Measurements from ENCODE around the gene KMT2D. TPM values are rescaled to one million over a fixed set of nuclear protein-coding genes. Genes with fewer than 3 reads are reported as not detected.

The KMT2D gene
- total RNA-seq, 2 experiments from 2014 or later = 47.9 to 49.0 TPM

DNA sequence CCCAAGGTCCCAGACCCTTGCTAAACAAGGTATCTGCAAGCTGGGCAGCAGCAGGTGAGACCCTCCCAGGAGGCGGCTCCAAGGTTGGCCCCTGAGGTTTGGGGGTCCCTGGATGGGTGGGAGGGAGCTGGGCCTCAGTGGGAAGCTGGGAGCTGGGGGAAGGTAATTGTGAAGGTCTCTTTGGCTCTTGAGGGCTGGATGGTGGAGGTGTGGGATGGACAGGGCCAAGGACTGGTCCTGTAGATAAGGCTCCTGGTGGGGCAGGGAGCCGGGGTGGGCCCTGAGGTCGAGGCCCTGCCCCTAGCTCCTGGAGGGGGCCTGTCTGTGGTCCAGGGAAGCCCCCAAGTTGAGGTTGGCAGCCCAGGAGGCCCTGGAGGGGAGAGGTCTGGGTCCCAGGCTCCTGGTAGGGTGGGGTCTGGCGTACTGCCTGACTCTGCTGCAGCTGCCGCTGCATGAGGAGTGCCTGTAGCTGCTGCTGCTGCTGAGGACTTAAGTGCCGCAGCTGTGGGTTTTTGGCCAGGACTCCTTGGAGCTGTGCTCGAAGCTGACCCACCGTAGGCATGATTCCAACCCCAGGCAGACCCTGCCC, 28.9 kb downstream of the KMT2D start:
- H3K27ac Mint-ChIP-seq = no peak overlapping the region
- POLR2A ChIA-PET = no interaction called here

DNA sequence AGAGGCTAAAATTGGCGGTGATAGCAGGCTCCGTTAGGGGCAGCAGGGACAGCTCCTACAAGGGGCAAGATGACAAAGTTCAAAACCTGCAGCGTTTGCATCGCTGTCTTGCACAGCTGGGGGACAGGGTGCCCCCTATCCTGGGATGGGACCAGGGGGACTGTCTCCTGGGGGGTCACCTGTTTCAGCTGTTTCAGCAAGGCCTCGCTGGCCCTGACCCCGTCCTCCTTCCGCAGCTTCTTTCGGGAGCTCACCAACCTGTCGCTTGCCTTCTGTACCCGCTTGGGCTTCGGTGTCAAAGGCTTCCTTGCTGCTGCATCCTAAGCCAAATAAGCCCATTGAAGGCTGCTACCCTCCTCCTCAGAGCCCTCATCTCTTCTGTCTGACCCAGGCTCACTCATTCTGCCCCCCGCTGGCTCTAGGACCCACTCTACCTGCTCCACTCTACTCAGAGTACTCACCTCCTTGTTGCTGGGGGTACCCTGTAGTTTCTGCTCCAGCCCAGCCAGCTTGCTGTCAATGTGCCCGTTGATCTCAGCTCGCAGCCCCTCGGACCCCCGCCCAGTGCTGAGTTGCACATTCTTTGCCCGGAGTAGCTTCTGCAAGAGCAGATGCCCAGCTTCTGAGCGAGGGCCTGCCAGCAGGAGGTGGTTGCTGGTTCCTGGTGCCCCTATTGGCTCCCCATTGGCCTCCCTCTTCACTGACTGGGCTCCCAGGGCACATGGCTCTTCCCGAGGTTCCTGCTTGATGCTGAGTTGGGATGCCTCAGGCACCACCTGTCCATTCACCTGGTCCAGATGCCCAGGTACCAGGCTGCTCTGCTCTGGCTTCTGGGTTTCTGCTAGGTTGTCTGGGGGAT, 29.7 kb downstream of the KMT2D start:
- Mint-ChIP-seq H3K27ac (no peak overlapping the region), H3K4me3 (no peak overlapping the region), H3K27me3 (no peaks in the 10 kb centered on the region), H3K9me3 (no peaks in the 10 kb centered on the region), H3K4me1 (ENCODE audit: low read depth) (peaks cover under 1% of the 10 kb centered on the region), H3K36me3 (peaks cover 47% of the 10 kb centered on the region)
- CTCF ChIA-PET = interaction anchor here (0.9 to 6.7 kb wide), 5 partner anchors 13 to 204 kb away, joined by 3 to 33 read pairs (median 4); no protein-coding TSS in a partner anchor
- POLR2A ChIA-PET = interaction anchor here (1.4 kb wide), 1 partner anchor 100 kb away, joined by 4 read pairs; the partner anchor contains the start of gene TUBA1B
- no peak for DNase-seq
- intact Hi-C loops (cut with micrococcal nuclease) = no loop called here

More for the DNA sequence above, 28.9 kb downstream of the KMT2D start:
- Mint-ChIP-seq H3K4me3 (no peak overlapping the region), H3K4me1 (ENCODE audit: low read depth) (no peaks in the 10 kb centered on the region), H3K9me3 (no peaks in the 10 kb centered on the region), H3K27me3 (no peaks in the 10 kb centered on the region), H3K36me3 (peaks cover 45% of the 10 kb centered on the region)
- no peak for DNase-seq
- CTCF ChIA-PET = interaction anchor here (0.9 to 6.7 kb wide), 3 partner anchors 12 to 66 kb away, joined by 3 to 33 read pairs (median 3); no protein-coding TSS in a partner anchor
- intact Hi-C loops (cut with micrococcal nuclease) = no loop called here

DNA sequence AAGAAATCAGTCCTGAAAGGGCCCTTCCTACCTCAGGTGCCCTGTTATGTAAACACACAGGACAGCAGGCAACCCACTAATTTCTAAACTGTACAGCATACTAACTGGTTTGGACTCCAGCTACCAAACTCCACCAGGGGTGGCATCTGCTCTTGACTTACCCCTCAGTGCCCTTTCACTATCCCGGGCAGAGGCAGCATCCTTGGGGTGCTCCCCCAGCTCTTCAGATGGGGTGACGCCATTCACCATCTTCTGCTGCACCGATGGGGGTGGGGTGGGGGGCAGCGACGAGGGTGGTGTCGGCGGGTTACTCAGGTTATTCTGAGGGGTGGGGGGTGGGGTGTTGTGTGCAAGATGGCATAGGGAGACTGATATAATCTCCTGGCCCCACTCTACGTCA, 30.5 kb downstream of the KMT2D start:
- Mint-ChIP-seq H3K27ac (no peak overlapping the region), H3K36me3 (peaks cover 50% of the 10 kb centered on the region), H3K4me1 (ENCODE audit: low read depth) (peaks cover 4% of the 10 kb centered on the region), H3K4me3 (no peak overlapping the region), H3K27me3 (no peaks in the 10 kb centered on the region), H3K9me3 (no peaks in the 10 kb centered on the region)
- POLR2A ChIA-PET = interaction anchor here (1.4 kb wide), 1 partner anchor 101 kb away, joined by 4 read pairs; the partner anchor contains the start of gene TUBA1B
- DNase-seq = no peak
- CTCF ChIA-PET = interaction anchor here (0.7 to 6.7 kb wide), 7 partner anchors 10 to 205 kb away, joined by 3 to 33 read pairs (median 4); partner anchors contain the start of gene RHEBL1
- intact Hi-C loops (cut with micrococcal nuclease) = no loop called here

DNA sequence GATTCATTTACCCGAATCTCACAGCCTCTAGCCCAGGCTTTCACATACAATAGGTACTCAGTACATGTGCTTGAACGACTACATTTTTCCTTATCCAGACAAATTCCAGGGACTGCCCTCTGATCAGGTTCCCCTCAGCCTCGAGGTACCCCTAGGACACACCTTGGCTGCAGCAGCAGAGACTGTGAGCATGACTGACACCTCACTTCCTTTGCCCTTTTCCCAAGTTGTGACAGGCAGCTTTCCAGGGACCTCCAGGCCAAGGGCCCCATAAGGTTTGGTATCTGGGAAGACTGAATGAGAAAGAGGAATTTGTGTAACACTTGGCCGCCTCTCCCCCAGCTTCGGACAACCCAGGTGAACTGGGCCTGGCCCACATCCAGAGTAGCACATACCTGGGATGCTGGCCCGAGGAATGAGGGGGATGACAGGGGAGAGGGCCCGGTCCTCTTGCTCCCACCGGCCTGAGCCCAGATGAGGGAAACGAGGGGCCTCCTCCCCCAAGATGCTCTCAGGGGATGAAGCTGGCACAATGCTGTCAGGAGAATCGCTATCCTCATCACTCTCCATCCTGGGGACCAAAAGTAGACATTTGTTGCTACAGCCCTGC, 31.8 kb downstream of the KMT2D start:
- Mint-ChIP-seq H3K4me1 (ENCODE audit: low read depth) (peaks cover 4% of the 10 kb centered on the region), H3K27ac (no peak overlapping the region), H3K4me3 (no peak overlapping the region), H3K27me3 (no peaks in the 10 kb centered on the region), H3K36me3 (peaks cover 47% of the 10 kb centered on the region), H3K9me3 (no peaks in the 10 kb centered on the region)
- intact Hi-C loops (cut with micrococcal nuclease) = no loop called here
- POLR2A ChIA-PET = no interaction called here
- no peak for DNase-seq
- CTCF ChIA-PET = interaction anchor here (1.0 to 6.7 kb wide), 3 partner anchors 9 to 41 kb away, joined by 4 to 33 read pairs (median 4); partner anchors contain the start of gene RHEBL1

DNA sequence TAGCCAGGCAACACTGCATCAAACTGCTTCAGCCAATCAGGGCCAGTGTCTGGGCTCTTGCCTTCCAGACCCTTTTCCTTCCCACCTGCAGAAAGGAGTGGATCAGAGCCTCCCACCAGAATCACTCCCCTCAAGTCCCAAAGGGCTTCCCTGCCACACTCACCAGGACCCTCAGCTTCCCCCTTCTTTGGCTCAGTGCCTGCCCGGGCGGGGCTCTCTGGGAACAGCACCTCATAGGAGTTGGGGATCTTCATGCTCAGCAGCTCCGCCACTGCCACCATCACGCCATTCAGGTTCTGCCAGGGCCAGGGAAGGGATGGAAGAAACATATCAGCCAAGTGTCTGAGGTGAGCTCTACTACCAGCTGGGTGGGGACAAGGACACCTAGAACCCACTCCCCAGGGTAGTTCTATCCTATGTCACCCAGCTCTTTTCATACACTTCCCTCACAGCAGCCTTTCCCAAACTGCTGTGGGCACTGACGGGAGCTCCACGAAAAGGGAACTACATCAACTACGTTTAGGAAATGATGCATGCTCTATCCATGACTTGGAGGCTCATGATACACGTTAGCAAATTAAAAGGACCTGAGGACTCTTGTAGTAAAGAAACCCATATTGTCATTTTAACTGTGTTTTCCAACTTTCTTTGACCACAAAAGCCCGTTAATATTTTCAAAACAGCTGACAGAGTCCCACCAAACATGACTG, 32.6 kb downstream of the KMT2D start:
- ChIA-PET POLR2A (no interaction called here), CTCF (interaction anchor here (0.8 to 6.7 kb wide), 4 partner anchors 16 to 175 kb away, joined by 3 to 33 read pairs (median 3); no protein-coding TSS in a partner anchor)
- no peak overlapping the region for H3K27ac Mint-ChIP-seq
- H3K36me3 Mint-ChIP-seq = peaks cover 46% of the 10 kb centered on the region
- no peaks in the 10 kb centered on the region for H3K27me3 Mint-ChIP-seq
- H3K4me3 Mint-ChIP-seq = no peak overlapping the region
- no peaks in the 10 kb centered on the region for H3K9me3 Mint-ChIP-seq
- peaks cover 4% of the 10 kb centered on the region for H3K4me1 Mint-ChIP-seq (ENCODE audit: low read depth)
- DNase-seq = no peak
- intact Hi-C loops (cut with micrococcal nuclease) = no loop called here

DNA sequence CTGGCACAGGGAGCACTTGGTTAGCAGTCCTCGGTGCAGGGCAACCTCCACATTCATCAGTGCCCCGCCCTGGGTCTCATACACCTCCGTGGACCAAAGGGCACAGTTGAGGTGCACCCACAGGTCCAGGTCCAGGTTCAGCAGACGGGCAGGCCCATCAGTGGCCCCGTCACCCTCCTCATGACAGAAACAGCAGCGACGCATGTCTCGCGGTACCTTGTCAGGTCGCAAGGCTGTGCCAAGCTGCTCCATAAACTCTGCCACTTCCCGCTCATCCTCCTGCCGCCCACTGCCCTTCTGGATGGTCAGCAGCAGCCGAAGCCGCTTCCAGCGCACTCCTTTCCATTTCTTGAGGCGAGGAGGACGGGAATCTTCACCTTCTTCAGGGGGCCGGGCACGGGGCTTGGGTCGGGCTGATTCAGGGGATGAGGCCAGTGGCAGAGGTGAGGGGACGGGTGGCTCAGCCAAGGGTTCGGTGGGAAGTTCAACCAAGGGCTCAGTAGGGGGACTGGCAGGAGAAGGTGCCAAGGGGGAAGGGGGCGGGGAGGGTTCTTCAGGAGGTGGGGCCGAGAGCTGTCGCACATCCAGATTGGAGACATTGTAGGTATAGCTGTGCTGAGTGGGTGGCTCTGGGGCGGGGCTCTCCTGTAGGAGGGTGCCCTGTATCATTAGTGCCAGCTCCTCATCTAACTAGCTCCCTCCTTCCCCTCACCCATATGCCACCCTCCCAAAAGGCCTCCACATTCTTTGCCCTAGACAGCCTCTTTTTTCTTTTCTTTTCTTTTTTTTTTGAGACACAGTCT, 33.7 kb downstream of the KMT2D start:
- H3K36me3 Mint-ChIP-seq = peaks cover 44% of the 10 kb centered on the region
- H3K9me3 Mint-ChIP-seq = no peaks in the 10 kb centered on the region
- CTCF ChIA-PET = interaction anchor here (0.8 to 1.5 kb wide), 2 partner anchors 37 to 39 kb away, joined by 3 read pairs; no protein-coding TSS in a partner anchor
- H3K27ac Mint-ChIP-seq = no peak overlapping the region
- peaks cover 4% of the 10 kb centered on the region for H3K4me1 Mint-ChIP-seq (ENCODE audit: low read depth)
- intact Hi-C loops (cut with micrococcal nuclease) = no loop called here
- no peaks in the 10 kb centered on the region for H3K27me3 Mint-ChIP-seq
- DNase-seq = no peak
- POLR2A ChIA-PET = no interaction called here
- H3K4me3 Mint-ChIP-seq = no peak overlapping the region

DNA sequence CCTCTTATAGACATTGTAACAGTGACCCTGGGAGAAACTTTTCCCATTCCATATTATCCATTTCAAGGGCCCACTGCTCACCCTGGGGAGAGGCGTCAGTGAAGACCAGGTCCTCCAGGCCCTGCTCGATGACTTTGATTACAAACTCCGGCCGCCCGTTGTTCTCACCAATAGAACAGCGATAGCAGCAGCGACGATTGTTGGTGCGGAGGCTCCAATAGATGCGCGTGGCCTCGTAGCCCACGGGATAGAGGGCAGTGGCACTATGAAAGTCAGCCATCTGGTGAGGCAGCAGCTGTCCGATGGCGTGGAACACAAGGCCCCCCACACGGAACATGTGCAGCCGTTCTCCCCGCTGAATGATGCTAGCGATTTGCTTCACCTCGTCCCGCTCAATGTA, 34.5 kb downstream of the KMT2D start:
- H3K4me3 Mint-ChIP-seq = no peak overlapping the region
- intact Hi-C loops (cut with micrococcal nuclease) = no loop called here
- ChIA-PET POLR2A (no interaction called here), CTCF (no interaction called here)
- peaks cover 44% of the 10 kb centered on the region for H3K36me3 Mint-ChIP-seq
- no peaks in the 10 kb centered on the region for H3K27me3 Mint-ChIP-seq
- H3K9me3 Mint-ChIP-seq = no peaks in the 10 kb centered on the region
- peaks cover 4% of the 10 kb centered on the region for H3K4me1 Mint-ChIP-seq (ENCODE audit: low read depth)
- no peak for DNase-seq
- H3K27ac Mint-ChIP-seq = peak overlapping the region; percentile 2

DNA sequence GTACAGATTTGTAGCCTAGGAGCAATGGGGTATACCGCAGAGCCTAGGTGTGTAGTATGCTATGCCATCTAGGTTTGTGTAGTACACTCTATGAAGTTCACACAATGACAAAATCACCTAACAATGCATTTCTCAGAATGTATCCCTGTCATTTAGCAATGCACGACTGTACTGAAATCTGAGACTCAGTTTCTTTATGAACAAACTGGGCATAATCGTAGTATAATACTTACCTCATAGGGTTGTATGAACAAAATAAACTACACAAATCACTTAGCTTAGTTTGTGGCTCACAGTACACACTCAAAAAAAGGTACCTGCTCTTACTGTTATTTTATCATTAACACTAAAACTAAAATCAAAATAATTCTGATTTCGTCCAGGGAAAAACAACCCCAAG, 35.1 kb downstream of the KMT2D start:
- Mint-ChIP-seq H3K4me1 (ENCODE audit: low read depth) (peaks cover 4% of the 10 kb centered on the region), H3K27ac (peak overlapping the region; percentile 2), H3K4me3 (no peak overlapping the region), H3K9me3 (no peaks in the 10 kb centered on the region), H3K27me3 (no peaks in the 10 kb centered on the region), H3K36me3 (peaks cover 41% of the 10 kb centered on the region)
- POLR2A ChIA-PET = interaction anchor here (1.1 kb wide), 1 partner anchor 18 kb away, joined by 4 read pairs; no protein-coding TSS in a partner anchor
- no peak for DNase-seq
- intact Hi-C loops (cut with micrococcal nuclease) = no loop called here
- CTCF ChIA-PET = interaction anchor here (1.0 kb wide), 1 partner anchor 18 kb away, joined by 4 read pairs; no protein-coding TSS in a partner anchor

DNA sequence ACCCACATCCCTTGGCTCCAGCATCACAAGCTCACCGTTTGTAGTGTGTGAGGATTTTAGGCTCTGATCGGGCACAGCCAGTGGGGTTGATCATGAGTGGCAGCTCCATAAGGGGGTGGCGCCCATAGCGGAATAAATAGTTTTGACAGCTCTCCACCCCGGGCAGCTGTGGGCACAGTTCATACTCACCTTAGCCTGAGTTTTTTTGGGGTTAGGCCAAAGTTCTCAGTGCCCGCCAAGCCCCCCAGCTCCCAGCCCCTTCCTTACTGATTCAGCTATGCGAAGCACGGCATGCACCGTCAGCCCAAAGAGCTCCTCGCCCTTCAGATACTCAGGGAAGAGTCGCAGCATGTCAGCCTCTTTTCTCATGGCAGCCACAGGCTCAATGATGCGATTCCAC, 36.1 kb downstream of the KMT2D start:
- CTCF ChIA-PET = interaction anchor here (1.0 kb wide), 1 partner anchor 19 kb away, joined by 4 read pairs; no protein-coding TSS in a partner anchor
- Mint-ChIP-seq H3K27ac (no peak overlapping the region), H3K36me3 (peaks cover 37% of the 10 kb centered on the region), H3K9me3 (no peaks in the 10 kb centered on the region), H3K4me3 (no peak overlapping the region), H3K4me1 (ENCODE audit: low read depth) (peaks cover 9% of the 10 kb centered on the region), H3K27me3 (no peaks in the 10 kb centered on the region)
- no peak for DNase-seq
- intact Hi-C loops (cut with micrococcal nuclease) = no loop called here
- POLR2A ChIA-PET = interaction anchor here (1.1 kb wide), 1 partner anchor 19 kb away, joined by 4 read pairs; no protein-coding TSS in a partner anchor

DNA sequence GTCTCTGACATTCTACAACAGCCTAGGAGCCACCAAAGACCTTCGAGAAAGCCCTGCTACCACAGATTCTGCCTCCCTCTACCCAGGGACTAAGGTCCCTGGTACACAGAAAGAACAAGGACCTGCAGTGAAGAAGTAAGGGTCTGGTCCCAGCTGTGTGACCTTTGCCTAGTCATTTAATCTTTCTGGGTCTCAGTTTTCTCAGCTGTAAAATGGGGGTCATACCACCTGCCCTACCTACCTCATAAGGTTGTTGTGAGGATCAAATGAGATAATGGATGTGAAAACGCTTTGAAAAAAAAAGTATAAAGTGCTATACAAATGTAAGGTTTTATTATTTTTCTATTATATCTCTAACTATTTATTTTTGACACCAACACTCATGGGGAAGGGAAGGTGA, 36.8 kb downstream of the KMT2D start:
- peaks cover 14% of the 10 kb centered on the region for H3K4me1 Mint-ChIP-seq (ENCODE audit: low read depth)
- H3K27me3 Mint-ChIP-seq = no peaks in the 10 kb centered on the region
- POLR2A ChIA-PET = no interaction called here
- intact Hi-C loops (cut with micrococcal nuclease) = no loop called here
- H3K36me3 Mint-ChIP-seq = peaks cover 31% of the 10 kb centered on the region
- no peak overlapping the region for H3K4me3 Mint-ChIP-seq
- no peak overlapping the region for H3K27ac Mint-ChIP-seq
- CTCF ChIA-PET = interaction anchor here (1.1 to 2.5 kb wide), 3 partner anchors 20 to 36 kb away, joined by 4 to 6 read pairs (median 5); no protein-coding TSS in a partner anchor
- no peak for DNase-seq
- no peaks in the 10 kb centered on the region for H3K9me3 Mint-ChIP-seq

All from activated CD4-positive, alpha-beta memory T cell treated with anti-CD3 and anti-CD28 coated beads for 36 hours (primary cell).